Measurements from ENCODE around the gene LGR6.

LGR6 gene

GRCh38 chr1:202286622-202287097, 93.1 kb downstream of the LGR6 start:
- TF ChIP-seq ZC3H10 (CRISPR knock-in tag; IDR thresholded peaks at IDR 0.05) (peak; percentile 70), GLIS3 (CRISPR knock-in tag; IDR thresholded peaks at IDR 0.05) (no peak), ZFP3 (CRISPR knock-in tag; IDR thresholded peaks at IDR 0.05) (peak; percentile 90), POU6F1 (CRISPR knock-in tag; IDR thresholded peaks at IDR 0.05; ENCODE audit: borderline replicate concordance, low read depth) (peak; percentile 24; the same call in 1 of the 2 replicates)
- peak; percentile 7; the same call in 1 of the 3 replicates for ATAC-seq

GRCh38 chr1:202287196-202287595, 93.6 kb downstream of the LGR6 start:
- no peak for TF ChIP-seq ZFP30 (CRISPR knock-in tag; IDR thresholded peaks at IDR 0.05)

GRCh38 chr1:202288177-202288576, 94.6 kb downstream of the LGR6 start:
- no peak for ATAC-seq
- TF ChIP-seq RARB (CRISPR knock-in tag; IDR thresholded peaks at IDR 0.05) (no peak), ZNF8 (CRISPR knock-in tag; IDR thresholded peaks at IDR 0.05) (no peak), ARNTL (CRISPR knock-in tag; IDR thresholded peaks at IDR 0.05; ENCODE audit: borderline replicate concordance, low read depth) (no peak), ZFP3 (CRISPR knock-in tag; IDR thresholded peaks at IDR 0.05) (no peak), CREB5 (CRISPR knock-in tag; IDR thresholded peaks at IDR 0.05; ENCODE audit: low read depth) (no peak)

More at GRCh38 chr1:202287196-202287595, 93.6 kb downstream of the LGR6 start:
- no peak for ATAC-seq

GRCh38 chr1:202289009-202289408, 95.4 kb downstream of the LGR6 start:
- no peak for ATAC-seq

More at GRCh38 chr1:202289009-202289408, 95.4 kb downstream of the LGR6 start:
- TF ChIP-seq TSHZ2 (CRISPR knock-in tag; IDR thresholded peaks at IDR 0.05) (no peak), CSRNP3 (CRISPR knock-in tag; IDR thresholded peaks at IDR 0.05) (no peak), CSDC2 (CRISPR knock-in tag; IDR thresholded peaks at IDR 0.05) (no peak), PATZ1 (CRISPR knock-in tag; IDR thresholded peaks at IDR 0.05; ENCODE audit: borderline replicate concordance) (no peak)
